GM19463 (cell line): ENCODE results near the gene CCSER2.
"Not testable (repeated sequence)": the region's sequence is repeated elsewhere in the genome, so short reads cannot be mapped to it uniquely, and the experiment has no call there.

ENCODE experiments used
- ATAC-seq: cut with Tn5 transposase; IDR thresholded peaks from one replicate; pipeline ENCODE4 v1.9.1; 2021; ENCODE audit warnings: mild to moderate bottlenecking, moderate library complexity; ENCODE audit not compliant: unreplicated experiment

CCSER2 gene

DNA sequence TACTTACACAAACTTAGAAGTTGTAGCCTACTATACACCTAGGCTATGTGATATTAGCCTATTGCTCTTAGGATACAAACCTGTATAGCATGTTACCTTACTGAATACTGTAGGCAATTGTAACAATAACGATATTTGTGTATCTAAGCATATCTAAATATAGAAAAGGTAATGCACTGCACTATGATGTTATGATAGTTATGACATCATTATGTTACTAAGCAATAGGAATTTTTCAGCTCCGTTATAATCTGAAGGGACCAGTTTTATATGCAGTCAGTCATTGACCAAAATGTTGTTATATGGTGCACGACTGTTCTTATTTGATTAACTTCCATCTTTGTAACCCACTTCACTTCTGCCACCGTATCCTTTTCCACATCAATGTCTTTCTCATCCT is 62.0 kb downstream of the CCSER2 start:
- no peak for ATAC-seq

DNA sequence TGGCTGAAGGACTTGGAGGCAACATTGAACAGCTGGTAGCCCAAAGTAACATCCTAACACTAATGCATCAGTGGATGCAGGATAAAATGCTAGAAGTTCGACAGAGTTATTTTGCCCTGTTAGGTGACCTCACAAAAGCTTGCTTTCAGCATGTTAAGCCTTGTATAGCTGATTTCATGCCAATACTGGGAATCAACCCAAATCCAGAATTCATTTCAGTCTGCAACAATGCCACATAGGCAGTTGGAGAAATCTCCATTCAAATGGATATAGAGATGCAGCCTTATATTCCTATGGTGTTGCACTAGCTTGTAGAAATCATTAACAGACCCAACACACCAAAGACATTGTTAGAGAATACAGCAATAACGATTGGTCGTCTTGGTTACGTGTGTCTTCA is 62.9 kb downstream of the CCSER2 start:
- no peak for ATAC-seq

DNA sequence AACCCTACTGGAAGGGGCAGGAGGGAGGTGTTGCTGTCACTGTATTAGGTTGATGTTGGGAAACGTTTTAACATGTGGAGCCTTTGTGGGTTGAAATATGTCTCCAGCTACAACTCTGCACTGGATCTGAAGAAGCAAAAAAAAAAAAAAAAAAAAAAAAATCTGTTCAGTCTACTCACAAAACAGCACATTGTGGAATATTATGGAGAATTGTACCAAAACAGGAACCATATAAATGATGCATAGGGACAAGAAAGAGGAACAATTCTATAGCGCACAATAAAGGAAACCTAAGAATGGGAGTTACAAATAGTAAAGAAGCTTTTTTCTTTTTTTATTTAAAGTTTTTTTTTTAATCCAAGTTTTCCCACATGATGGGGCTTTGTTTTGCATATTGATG is 63.8 kb downstream of the CCSER2 start:
- ATAC-seq, result no peak

DNA sequence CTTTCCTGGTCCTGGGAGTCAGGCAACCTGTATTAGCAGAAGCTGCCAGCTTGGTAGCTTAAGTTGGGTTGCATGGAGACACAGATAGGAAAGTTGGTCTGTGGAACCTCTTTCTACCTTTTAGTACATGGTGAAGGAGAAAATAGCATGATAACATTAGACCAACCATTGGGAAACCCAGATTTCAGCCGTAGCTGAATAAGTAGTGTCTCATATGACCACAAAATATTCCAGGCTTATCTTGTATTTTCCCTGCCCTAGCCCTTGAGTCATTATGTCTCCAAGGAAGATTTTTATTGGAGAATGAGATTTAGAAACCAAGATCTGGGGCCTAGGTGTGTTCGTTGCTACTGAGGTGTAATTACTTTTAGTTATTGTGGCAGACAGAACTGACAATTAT is 67.2 kb downstream of the CCSER2 start:
- ATAC-seq, result no peak

DNA sequence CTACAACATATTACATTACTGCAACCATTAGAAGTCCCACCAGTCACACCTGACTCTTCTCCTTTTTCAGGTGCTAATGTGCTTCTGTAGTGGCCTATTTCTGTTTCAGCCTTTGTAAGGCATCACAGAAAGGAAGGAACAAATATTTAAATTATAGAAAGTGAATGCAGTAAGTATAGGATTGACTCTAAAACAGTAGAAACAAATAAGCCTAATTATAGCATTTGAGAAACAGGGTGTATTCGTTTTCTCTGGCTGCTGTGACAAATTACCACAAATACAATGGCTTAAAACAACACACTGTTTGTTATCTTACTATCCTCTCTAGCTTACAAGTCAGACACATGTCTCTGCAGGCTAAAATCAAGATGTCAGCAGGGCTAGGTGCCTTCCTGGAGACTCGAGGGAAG is 69.4 kb downstream of the CCSER2 start:
- peak; percentile 50 for ATAC-seq

DNA sequence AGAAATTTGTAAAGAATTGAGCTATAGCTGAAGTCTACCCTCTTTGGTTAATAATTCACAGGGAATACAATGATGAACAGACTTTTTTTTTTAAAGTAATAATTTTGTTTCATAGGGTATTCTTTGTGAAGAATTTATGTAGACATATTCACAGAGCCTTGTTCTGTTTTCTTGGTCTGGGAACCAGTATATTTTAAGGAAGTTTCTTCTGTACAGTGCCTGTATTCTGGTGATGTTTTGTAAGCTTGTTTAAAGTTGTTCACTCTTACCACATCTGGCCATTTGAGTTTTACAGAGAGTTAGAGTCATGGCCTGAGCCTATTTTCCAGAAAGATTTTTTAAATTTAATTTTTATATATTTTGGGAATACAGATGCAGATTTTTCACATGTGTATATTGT is 70.3 kb downstream of the CCSER2 start:
- no peak for ATAC-seq

DNA sequence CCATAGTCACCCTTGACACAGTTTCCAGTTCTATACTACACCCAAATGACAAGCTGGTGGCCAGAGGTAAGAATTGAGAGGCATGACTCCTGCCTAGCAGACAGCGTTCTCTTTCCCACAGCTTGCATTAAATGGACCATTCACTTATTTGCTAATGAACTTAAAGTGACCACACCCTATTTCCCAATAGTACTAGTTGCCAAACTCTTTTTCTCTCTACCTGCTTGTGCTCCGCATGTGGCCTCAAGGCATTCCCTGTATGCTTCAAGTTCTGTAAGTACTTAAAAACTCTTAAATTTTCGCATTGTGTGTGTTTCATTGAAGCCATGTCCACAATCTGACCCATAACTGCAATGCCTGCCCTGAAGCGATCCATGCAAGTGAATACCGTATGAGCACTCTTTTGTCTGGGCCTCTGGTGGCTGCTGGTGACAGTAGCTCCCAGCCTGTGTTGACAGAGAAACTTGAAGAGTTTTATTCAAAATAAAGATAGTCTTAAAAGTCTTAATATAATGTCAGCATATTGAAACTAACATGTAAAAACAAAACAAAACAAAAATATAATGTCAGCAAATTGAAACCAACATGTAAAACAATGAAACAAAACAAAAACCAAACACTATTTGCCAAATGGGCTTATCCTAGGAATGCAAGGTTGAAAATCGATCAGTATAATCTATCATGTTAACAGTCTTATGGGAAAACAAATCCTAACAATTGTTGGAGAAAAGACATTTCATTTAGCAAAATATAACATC is 73.6 kb downstream of the CCSER2 start:
- ATAC-seq, result no peak

DNA sequence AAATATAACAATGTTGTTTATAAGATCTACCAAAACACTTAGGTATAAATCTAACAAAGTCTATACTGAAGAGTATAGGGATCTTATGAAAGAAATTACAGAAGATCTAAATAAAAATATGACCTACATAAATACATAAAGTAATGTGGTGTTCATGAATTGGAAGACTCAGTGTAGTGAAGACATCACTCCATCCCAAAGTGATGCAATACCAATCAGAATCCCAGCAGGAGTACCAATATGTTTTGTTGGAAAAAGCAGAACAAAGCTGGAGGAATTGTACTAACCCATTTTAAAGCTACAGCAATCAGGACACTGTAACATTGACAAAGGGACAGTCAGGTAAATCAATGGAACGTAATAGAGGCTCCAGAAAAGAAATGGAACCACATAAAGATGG is 76.4 kb downstream of the CCSER2 start:
- ATAC-seq, result no peak

DNA sequence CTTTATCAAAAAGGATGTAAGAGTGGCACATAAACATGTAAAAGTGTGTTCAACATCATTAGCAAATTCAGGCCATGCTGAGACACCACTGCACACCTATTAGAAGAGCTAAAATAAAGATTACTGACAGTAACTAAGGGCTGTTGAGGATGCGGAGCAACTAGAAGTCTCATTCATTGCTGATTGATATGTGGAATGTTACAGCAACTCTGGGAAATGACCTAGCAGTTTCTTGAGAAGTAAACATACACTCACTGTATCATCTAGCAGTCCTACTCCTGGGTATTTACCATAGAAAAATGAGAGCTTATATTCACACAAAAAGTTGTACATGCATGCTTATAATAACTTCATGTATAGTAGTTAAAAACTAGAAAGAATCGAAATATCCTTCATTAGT is 77.3 kb downstream of the CCSER2 start:
- ATAC-seq, result no peak

DNA sequence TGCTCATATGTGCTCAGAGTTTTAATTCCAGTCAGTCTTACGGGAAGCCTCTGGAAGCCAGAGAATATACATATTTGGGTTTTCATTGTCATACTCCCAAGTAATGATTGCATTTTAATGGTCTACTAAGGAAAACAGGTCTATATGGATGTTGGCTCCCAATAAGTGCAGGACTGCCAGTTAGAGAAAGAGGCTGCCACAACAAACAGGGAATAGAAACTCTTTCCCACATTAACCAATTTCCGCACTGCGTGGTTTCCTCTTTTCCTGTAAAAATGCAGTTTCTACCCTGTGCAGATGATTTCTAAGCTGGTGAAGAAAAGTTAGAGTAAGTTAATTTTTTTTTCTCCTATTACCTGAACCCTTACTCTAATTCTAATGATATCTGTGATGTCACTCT is 78.2 kb downstream of the CCSER2 start:
- no peak for ATAC-seq

DNA sequence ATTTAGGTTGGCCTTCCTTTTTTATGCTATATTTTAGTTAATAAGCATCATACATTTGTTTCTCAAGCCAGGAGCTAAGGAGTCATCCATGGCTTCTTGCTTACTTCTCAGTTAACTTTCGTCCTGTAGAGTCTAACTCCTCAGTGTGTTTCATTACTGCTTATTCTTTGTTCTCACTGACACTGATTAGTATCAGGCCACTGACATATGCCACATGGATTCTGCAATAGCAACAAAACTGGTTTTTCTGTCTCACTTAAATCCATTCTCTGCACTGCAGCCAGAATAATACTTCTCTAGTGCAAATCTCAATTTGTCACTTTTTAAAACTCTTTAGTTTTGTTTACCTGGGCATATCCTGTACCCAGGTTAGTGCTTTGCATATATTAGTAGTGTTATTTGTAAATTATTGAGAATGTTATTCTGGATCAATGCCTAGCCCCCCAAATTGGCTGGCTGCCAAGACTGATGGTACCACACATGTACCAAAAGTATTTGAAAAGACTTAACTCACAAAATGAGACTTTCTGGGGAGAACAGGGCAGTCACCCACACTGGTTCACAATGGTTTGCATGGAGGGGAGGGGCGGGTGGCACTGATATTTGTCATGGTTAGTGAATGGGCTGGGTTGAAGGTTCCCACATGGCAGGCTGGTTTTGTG is 79.1 kb downstream of the CCSER2 start:
- ATAC-seq, result no peak

DNA sequence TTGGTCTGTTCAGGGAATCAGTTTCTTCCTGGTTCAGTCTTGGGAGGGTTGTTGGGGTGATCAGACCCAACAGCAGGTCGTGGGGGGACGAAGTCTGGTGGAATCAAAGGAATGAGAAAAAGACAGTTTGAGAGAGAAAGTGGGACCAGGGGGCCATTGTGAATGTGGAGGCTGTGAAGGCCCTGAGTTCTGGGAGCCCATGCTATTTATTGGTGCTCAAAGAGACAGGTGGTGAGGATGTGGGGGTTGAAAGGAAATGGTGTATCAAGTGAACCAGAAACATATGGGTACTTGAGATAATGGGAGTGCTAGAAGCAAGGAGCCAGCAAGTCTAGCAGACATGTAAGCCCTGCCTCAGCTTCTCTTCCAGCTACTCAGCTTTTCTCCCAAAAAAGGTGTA is 84.1 kb downstream of the CCSER2 start:
- ATAC-seq, result no peak

DNA sequence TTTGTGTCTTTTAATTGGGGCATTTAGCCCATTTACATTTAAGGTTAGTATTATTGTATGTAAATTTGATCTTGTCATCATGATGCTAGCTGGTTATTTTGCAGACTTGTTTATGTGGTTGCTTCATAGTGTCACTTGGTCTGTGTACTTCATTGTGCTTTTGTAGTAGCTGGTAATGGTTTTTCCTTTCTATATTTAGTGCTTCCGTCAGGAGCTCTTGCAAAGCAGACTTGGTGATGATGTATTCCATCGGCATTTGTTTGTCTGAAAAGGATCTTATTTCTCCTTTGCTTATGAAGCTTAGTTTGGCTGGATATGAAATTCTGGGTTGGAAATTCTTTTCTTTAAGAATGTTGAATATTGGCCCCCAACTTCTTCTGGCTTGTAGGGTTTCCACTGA is 85.7 kb downstream of the CCSER2 start:
- ATAC-seq, result not testable (repeated sequence)

DNA sequence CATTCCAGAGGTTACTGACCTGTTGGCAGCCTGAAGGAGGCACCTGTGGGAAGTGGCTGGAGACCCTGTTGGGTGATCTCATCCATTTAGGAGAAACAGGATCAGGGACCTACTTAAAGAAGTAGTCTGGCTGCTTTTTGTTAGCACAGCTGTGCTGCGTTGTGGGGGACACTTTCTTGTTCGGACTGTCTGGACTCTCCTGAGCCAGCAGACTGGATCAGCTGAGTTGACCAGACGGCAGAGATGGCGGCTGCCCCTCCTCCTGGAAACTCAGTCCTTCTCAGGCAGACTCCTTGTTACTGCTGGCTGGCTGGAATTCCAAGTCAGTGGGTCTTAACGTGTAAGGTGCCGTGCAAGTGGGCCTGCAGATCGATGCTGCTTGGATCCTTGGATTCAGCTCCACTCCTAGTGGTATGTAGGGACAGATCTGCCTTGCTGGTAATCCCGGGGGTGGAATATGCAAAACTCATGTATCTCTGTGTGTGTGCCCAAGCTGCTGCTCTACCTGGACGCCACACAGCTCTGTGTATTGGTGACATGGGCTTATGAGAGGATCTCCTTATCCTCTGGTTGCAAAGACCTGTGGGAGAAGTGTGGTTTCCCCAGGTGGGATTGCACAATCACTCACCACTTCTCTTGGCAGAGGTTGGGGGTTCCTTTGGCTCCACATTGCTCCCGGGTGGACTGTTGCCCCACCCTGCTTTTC is 87.3 kb downstream of the CCSER2 start:
- no peak for ATAC-seq

DNA sequence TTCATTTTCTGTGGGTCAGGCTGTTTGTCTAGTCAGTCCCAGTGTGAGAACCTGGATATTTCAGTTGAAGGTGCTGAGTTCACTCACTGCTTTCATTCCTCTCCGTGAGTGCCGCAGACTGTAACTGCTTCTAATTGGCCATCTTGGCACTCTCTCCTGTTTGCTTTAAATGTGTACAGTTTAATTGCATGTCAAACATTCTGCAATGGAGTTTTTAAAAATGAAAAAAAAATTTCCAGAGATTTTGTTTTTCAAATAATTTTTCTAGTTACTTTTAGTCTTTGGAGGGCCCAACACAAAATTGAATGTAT is 87.8 kb downstream of the CCSER2 start:
- no peak for ATAC-seq

DNA sequence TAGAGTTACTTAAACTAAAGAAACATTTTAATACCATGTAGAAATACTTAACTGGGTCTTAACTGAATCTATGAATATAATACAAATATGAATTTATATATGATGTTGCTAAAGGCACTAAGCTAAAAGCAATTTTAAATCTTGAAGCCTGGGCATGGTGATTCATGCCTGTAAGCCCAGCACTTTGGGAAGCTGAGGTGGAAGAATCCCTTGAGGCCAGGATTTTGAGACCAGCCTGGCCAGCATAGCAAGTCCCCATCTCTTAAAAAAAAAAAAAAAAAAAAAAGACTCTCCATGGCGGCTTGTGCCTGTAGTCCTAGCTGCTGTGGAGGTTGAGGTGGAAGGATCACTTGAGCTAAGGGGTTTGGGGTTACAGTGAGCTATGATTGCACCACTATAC is 95.3 kb downstream of the CCSER2 start:
- no peak for ATAC-seq

DNA sequence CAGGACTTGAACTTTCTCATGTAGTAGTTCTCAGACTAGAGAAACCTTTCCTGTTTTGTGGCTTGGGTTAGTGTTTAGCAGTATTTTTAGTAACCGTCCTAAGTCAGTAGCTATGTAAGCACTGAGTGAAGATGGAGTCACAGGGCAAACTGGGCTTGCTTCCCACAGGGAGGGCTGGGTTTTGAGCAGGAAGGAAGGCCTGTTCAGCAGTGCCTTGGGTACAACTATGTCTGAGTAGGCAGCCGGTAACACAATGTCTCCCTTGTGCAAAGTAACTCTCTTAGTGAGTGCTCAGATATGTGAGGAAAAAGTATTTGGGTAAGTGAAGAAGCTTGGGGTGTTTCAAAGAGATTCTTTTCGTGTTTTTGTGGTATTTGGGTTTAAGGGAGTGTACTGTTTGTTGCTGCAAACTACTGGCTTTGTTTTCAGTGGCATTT is 96.4 kb downstream of the CCSER2 start:
- ATAC-seq, result no peak

DNA sequence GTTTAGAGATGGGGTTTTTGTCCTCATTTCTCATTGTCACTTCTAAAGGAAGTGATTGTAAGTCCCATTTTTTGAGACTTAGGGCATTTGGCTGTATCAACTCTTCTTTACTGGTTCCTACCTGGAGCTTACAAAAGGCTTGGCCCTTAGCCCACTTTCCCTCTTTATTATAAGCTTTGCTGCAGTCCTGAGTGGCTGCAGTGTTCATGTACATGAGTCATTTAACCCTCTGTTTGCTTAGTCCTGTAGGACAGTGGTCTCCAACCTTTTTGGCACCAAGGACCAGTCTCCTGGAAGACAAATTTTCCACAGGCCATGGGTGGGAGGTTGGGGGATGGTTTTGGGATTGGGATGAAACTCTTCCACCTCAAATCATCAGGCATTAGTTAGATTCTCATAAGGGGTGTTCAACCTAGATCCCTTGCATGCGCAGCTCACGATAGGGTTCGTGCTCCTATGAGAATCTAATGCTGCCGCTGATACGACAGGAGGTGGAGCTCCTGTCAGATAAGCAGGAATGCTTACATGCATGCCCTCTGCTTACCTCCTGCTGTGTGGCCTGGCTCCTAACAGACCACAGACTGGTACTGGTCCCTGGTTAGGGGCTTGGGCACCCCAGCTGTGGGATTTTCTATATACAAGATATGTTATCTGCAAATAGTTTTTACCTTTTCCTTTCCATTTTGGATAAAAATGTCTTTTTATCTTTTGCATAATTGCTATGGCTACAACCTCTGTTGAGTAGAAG is 99.7 kb downstream of the CCSER2 start:
- no peak for ATAC-seq

DNA sequence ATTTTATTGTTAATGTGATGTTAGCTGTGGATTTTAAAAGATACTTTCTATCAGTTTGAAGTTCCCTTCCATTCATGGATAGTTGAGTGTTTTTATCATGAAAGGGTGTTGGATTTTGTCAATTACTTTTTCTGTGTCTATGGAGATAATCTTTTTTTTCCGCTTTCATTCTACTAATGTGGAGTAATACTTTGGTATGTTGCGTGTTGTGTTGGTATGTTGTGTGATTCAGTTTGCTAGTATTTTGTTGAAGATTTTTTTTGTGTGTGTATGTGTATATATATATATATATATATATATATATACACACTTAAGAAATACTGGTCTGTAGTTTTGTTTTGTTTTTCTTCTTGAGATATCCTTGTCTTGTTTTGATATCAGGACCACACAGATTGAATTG is 100.3 kb downstream of the CCSER2 start:
- ATAC-seq, result no peak

DNA sequence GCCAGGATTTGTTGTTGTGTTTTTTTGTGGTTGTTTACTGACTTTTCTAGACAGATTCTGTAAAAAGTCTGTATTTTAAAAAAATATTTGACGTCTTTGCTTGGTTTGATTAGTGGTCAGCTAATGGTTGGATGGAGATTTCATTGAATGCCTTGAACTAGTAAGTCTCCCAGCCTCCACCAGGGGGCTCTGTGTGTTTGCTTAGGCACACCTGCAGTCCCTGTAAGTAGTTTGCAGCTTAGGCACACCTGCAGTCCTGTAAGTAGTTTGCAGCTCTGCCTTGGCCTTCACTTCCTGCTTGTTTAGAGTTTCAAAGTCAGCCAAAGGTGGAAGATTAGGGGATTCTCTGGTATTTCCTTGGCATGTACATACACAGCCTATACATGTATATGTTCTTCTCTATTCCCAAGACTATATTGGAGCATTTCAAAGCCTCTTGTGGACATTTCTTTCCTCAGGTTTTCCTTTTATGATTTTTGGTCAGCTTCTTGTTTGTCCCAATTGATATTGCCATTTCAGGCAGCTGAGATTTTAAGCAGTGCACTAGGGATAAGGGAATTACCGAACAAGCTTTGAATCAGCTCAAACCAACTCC is 101.6 kb downstream of the CCSER2 start:
- ATAC-seq, result peak; percentile 97

DNA sequence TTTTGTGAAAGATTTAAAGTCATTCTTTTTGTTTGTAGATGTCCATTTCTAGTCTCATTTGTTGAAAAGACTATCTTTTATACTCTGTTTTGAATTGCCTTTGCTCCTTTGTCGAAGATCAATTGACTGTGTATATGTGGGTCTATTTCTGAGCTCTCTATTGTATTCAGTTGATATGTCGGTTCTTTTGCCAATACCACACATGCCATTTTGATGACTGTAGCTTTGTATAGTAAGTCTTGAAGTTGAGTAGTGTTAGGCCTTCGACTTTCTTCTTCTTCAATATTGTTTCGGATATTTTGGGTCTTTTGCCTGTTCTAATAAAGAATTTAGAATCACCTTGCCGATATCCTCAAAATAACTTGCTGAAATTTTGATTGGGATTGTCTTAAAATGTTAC is 104.5 kb downstream of the CCSER2 start:
- ATAC-seq, result no peak
